ENCODE measurements around the gene ADGRG4. TPM values are rescaled to one million over a fixed set of nuclear protein-coding genes. Genes with fewer than 3 reads are reported as not detected.

ADGRG4 gene
- total and polyA plus RNA-seq, 4 donors, result under 0.01 TPM; not detected in 3

DNA sequence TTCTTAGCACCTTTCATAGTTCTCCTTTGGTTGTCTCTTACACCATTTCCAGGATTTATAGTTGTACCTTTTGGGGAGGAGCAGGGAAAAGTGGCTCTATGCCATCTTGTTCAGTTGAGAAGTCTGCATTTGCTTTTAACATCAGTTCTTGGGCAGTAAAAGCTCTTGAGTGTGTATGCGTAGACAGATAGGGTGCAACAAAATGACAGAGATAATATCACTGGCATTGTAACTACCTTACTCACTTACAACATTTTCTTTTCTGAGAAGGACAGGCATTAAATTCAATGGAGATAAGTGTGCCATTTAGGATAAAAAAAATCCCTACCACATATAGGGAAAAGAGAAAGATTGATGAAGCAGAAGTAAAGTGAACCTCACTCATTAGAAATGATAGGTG, 38.9 kb downstream of the ADGRG4 start:
- Histone ChIP-seq H3K27ac (ENCODE audit: low read depth in 1 of 2, low read length in 2 of 2) (no peak overlapping the region), H3K9ac (ENCODE audit: low read depth in 1 of 2, low read length in 2 of 2) (no peak overlapping the region), H3K4me3 (ENCODE audit: low read depth in 1 of 3, low read length in 3 of 3) (no peak overlapping the region), H3K36me3 (ENCODE audit: control insufficient read depth in 4 of 4, insufficient read depth in 3 of 4, low read depth in 1 of 4, low read length in 3 of 4) (no peaks in the 10 kb centered on the region), H3K9me3 (ENCODE audit: control insufficient read depth in 4 of 4, low read length in 3 of 4) (peaks cover 0 to 3% (median 0%) of the 10 kb centered on the region in 4 donors), H3K27me3 (ENCODE audit: control insufficient read depth in 4 of 4, insufficient read depth in 4 of 4, low read length in 3 of 4) (peaks cover 0 to 6% (median 0%) of the 10 kb centered on the region in 4 donors), H3K4me1 (ENCODE audit: control insufficient read depth in 4 of 4, insufficient read depth in 4 of 4, low read length in 3 of 4) (no peaks in the 10 kb centered on the region)
- TF ChIP-seq HNF4A (conservative IDR thresholded peaks at IDR 0.05) (no peak), EGR1 (IDR thresholded peaks at IDR 0.05; ENCODE audit: low read depth in 2 of 2) (no peak), RAD21 (IDR thresholded peaks at IDR 0.05) (no peak), HNF4G (IDR thresholded peaks at IDR 0.05) (no peak), TAF1 (conservative IDR thresholded peaks at IDR 0.05) (no peak), JUND (IDR thresholded peaks at IDR 0.05) (no peak), FOXA1 (IDR thresholded peaks at IDR 0.05) (no peak), NR2F2 (IDR thresholded peaks at IDR 0.05) (no peak)
- TF ChIP-seq, protein P1, sequence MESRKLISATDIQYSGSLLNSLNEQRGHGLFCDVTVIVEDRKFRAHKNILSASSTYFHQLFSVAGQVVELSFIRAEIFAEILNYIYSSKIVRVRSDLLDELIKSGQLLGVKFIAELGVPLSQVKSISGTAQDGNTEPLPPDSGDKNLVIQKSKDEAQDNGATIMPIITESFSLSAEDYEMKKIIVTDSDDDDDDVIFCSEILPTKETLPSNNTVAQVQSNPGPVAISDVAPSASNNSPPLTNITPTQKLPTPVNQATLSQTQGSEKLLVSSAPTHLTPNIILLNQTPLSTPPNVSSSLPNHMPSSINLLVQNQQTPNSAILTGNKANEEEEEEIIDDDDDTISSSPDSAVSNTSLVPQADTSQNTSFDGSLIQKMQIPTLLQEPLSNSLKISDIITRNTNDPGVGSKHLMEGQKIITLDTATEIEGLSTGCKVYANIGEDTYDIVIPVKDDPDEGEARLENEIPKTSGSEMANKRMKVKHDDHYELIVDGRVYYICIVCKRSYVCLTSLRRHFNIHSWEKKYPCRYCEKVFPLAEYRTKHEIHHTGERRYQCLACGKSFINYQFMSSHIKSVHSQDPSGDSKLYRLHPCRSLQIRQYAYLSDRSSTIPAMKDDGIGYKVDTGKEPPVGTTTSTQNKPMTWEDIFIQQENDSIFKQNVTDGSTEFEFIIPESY (IDR thresholded peaks at IDR 0.05), result no peak
- TF ChIP-seq, protein P2, sequence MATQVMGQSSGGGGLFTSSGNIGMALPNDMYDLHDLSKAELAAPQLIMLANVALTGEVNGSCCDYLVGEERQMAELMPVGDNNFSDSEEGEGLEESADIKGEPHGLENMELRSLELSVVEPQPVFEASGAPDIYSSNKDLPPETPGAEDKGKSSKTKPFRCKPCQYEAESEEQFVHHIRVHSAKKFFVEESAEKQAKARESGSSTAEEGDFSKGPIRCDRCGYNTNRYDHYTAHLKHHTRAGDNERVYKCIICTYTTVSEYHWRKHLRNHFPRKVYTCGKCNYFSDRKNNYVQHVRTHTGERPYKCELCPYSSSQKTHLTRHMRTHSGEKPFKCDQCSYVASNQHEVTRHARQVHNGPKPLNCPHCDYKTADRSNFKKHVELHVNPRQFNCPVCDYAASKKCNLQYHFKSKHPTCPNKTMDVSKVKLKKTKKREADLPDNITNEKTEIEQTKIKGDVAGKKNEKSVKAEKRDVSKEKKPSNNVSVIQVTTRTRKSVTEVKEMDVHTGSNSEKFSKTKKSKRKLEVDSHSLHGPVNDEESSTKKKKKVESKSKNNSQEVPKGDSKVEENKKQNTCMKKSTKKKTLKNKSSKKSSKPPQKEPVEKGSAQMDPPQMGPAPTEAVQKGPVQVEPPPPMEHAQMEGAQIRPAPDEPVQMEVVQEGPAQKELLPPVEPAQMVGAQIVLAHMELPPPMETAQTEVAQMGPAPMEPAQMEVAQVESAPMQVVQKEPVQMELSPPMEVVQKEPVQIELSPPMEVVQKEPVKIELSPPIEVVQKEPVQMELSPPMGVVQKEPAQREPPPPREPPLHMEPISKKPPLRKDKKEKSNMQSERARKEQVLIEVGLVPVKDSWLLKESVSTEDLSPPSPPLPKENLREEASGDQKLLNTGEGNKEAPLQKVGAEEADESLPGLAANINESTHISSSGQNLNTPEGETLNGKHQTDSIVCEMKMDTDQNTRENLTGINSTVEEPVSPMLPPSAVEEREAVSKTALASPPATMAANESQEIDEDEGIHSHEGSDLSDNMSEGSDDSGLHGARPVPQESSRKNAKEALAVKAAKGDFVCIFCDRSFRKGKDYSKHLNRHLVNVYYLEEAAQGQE (IDR thresholded peaks at IDR 0.05), result no peak
- TF ChIP-seq, protein P3, sequence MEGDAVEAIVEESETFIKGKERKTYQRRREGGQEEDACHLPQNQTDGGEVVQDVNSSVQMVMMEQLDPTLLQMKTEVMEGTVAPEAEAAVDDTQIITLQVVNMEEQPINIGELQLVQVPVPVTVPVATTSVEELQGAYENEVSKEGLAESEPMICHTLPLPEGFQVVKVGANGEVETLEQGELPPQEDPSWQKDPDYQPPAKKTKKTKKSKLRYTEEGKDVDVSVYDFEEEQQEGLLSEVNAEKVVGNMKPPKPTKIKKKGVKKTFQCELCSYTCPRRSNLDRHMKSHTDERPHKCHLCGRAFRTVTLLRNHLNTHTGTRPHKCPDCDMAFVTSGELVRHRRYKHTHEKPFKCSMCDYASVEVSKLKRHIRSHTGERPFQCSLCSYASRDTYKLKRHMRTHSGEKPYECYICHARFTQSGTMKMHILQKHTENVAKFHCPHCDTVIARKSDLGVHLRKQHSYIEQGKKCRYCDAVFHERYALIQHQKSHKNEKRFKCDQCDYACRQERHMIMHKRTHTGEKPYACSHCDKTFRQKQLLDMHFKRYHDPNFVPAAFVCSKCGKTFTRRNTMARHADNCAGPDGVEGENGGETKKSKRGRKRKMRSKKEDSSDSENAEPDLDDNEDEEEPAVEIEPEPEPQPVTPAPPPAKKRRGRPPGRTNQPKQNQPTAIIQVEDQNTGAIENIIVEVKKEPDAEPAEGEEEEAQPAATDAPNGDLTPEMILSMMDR (IDR thresholded peaks at IDR 0.05; ENCODE audit: low read depth, low read length, missing input control), result no peak
- no peak for DNase-seq (ENCODE audit: low spot score)
- 93% methylated on average over 1 of the region's 1 CpG for WGBS

DNA sequence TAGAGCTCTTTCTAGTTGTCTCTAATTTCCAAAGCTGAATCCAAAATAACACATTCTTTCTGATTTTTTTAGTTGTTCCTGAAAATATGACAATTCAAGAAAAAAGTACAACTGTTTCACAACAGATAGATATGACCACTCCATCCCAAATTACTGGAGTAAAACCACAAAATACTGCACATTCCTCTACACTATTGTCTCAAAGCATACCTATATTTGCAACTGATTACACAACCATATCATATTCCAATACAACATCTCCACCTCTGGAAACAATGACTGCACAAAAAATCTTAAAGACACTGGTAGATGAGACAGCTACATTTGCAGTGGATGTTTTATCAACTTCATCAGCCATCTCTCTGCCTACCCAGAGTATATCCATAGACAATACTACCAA, 43.6 kb downstream of the ADGRG4 start:
- DNase-seq (ENCODE audit: low spot score), result no peak
- no peaks in the 10 kb centered on the region for H3K36me3 ChIP-seq (ENCODE audit: control insufficient read depth in 4 of 4, insufficient read depth in 3 of 4, low read depth in 1 of 4, low read length in 3 of 4)
- H3K9ac ChIP-seq (ENCODE audit: low read depth in 1 of 2, low read length in 2 of 2), result no peak overlapping the region
- H3K4me1 ChIP-seq (ENCODE audit: control insufficient read depth in 4 of 4, insufficient read depth in 4 of 4, low read length in 3 of 4), result no peaks in the 10 kb centered on the region
- H3K9me3 ChIP-seq (ENCODE audit: control insufficient read depth in 4 of 4, low read length in 3 of 4), result peaks cover 0 to 2% (median 0%) of the 10 kb centered on the region in 4 donors
- TF ChIP-seq FOXA2 (IDR thresholded peaks at IDR 0.05), result no peak
- TF ChIP-seq TAF1 (conservative IDR thresholded peaks at IDR 0.05), result no peak
- TF ChIP-seq, protein P2 (IDR thresholded peaks at IDR 0.05), result no peak
- TF ChIP-seq HNF4A (conservative IDR thresholded peaks at IDR 0.05), result no peak
- TF ChIP-seq, protein P4, sequence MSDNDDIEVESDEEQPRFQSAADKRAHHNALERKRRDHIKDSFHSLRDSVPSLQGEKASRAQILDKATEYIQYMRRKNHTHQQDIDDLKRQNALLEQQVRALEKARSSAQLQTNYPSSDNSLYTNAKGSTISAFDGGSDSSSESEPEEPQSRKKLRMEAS (IDR thresholded peaks at IDR 0.05), result no peak
- TF ChIP-seq HNF4G (IDR thresholded peaks at IDR 0.05), result no peak
- TF ChIP-seq NR2F2 (IDR thresholded peaks at IDR 0.05), result no peak
- no peak for TF ChIP-seq GABPA (IDR thresholded peaks at IDR 0.05 in 1 of 2, conservative IDR thresholded peaks at IDR 0.05 in 1 of 2)
- TF ChIP-seq JUND (IDR thresholded peaks at IDR 0.05), result no peak
- no peak for TF ChIP-seq RAD21 (IDR thresholded peaks at IDR 0.05)
- TF ChIP-seq SP1 (IDR thresholded peaks at IDR 0.05), result no peak
- TF ChIP-seq, protein P3 (IDR thresholded peaks at IDR 0.05; ENCODE audit: low read depth, low read length, missing input control), result no peak
- TF ChIP-seq, protein P1 (IDR thresholded peaks at IDR 0.05), result no peak
- no peak overlapping the region for H3K27ac ChIP-seq (ENCODE audit: low read depth in 1 of 2, low read length in 2 of 2)
- peaks cover 0 to 3% (median 0%) of the 10 kb centered on the region in 4 donors for H3K27me3 ChIP-seq (ENCODE audit: control insufficient read depth in 4 of 4, insufficient read depth in 4 of 4, low read length in 3 of 4)
- H3K4me3 ChIP-seq (ENCODE audit: low read depth in 1 of 3, low read length in 3 of 3), result no peak overlapping the region
